GM23248 (cell line): ENCODE data around the gene ASAH2. TPM values are rescaled to one million over a fixed set of nuclear protein-coding genes. Genes with fewer than 3 reads are reported as not detected.
A peak's percentile ranks its signal among the peaks of the same experiment; 100 is the strongest.
"Not testable (repeated sequence)": the region's sequence is repeated elsewhere in the genome, so short reads cannot be mapped to it uniquely, and the experiment has no call there.

Experiments
- DNase-seq: peaks from one replicate; pipeline ENCODE4 v3.0.0-alpha.2; 2015
- H2AFZ ChIP-seq: fragments of 200-600 bp; sonication (generic); 2 replicates; pipeline ENCODE4 v1.6.1; 2016; ENCODE audit warnings: antibody characterized with exemption
- H3F3A ChIP-seq: fragments of 200-600 bp; sonication (generic); 2 replicates; pipeline ENCODE4 v1.6.1; 2016; ENCODE audit warnings: mild to moderate bottlenecking, antibody characterized with exemption, mixed run types; ENCODE audit not compliant: insufficient read depth
- H3K27ac ChIP-seq: fragments of 200-600 bp; sonication (generic); 2 replicates; pipeline ENCODE4 v1.5.1; 2016; ENCODE audit warnings: mild to moderate bottlenecking
- H3K27me3 ChIP-seq: fragments of 200-600 bp; sonication (generic); replicated peaks from 2 replicates; pipeline ENCODE4 v1.6.1; 2016; ENCODE audit warnings: mild to moderate bottlenecking; ENCODE audit not compliant: insufficient read depth
- H3K36me3 ChIP-seq: fragments of 200-600 bp; sonication (generic); 2 replicates; pipeline ENCODE4 v1.6.1; 2016; ENCODE audit warnings: low read depth, mild to moderate bottlenecking
- H3K4me1 ChIP-seq: fragments of 200-600 bp; sonication (generic); 2 replicates; pipeline ENCODE4 v1.6.1; 2016; ENCODE audit warnings: mild to moderate bottlenecking; ENCODE audit not compliant: insufficient read depth
- H3K4me2 ChIP-seq: fragments of 200-600 bp; sonication (generic); one replicate; pipeline ENCODE4 v1.6.1; 2016; ENCODE audit warnings: mild to moderate bottlenecking; ENCODE audit not compliant: unreplicated experiment
- H3K4me3 ChIP-seq: fragments of 200-600 bp; sonication (generic); 2 replicates; pipeline ENCODE4 v1.5.1; 2016; ENCODE audit warnings: mild to moderate bottlenecking
- H3K79me2 ChIP-seq: fragments of 200-600 bp; sonication (generic); 2 replicates; pipeline ENCODE4 v1.6.1; 2016; ENCODE audit warnings: mild to moderate bottlenecking; ENCODE audit not compliant: insufficient read depth
- H3K9ac ChIP-seq: fragments of 200-600 bp; sonication (generic); 2 replicates; pipeline ENCODE4 v1.6.1; 2016; ENCODE audit warnings: mild to moderate bottlenecking
- H3K9me2 ChIP-seq: fragments of 200-600 bp; sonication (generic); 2 replicates; pipeline ENCODE4 v1.6.1; 2016; ENCODE audit warnings: mixed run types, mild to moderate bottlenecking, moderate library complexity; ENCODE audit not compliant: insufficient read depth
- H3K9me3 ChIP-seq: fragments of 200-600 bp; sonication (generic); one replicate; pipeline ENCODE4 v1.6.1; 2017; ENCODE audit warnings: low read depth
- H4K20me1 ChIP-seq: fragments of 200-600 bp; sonication (generic); 2 replicates; pipeline ENCODE4 v1.6.0; 2016; ENCODE audit not compliant: insufficient read depth
- EZH2 ChIP-seq: fragments of 200-600 bp; sonication (generic); IDR thresholded peaks from 2 replicates; pipeline ENCODE4 v1.6.1; 2018; ENCODE audit warnings: antibody characterized with exemption, mild to moderate bottlenecking; ENCODE audit not compliant: insufficient read depth, poor library complexity, severe bottlenecking
- EZH2phosphoT487 ChIP-seq: fragments of 200-600 bp; sonication (generic); IDR thresholded peaks from 2 replicates; pipeline ENCODE4 v1.6.1; 2018; ENCODE audit warnings: antibody characterized with exemption, moderate library complexity, mild to moderate bottlenecking, low read depth; ENCODE audit not compliant: insufficient read depth
- WGBS, 2 experiments: methylation state at CpG; one replicate each; pipeline ENCODE4 v1.1.6; 2015 to 2017; ENCODE audit warnings: low lambda C conversion rate in 2 of 2, low coverage in 1 of 2; ENCODE audit errors: missing lambda C conversion rate in 2 of 2; 5-methylcytosine and 5-hydroxymethylcytosine counted together
- in situ Hi-C: fragments of 300-500 bp; cut with MboI; formaldehyde crosslinking; loops from 2 replicates; pipeline ENCODE4 v1.15.0; 2020
- polyA plus RNA-seq: library from polyadenylated mRNA; unstranded; fragments of >200 nt; fragmentation: Nextera tagmentation; extraction: Ambion mirVana; gene quantifications from 2 replicates; pipeline ENCODE4 v1.2.1, GENCODE V29; 2016
- total RNA-seq: library from RNA; depleted of rRNA; stranded (reverse); fragments of >200 nt; shearing (Covaris generic); gene quantifications from 2 replicates; pipeline ENCODE4 v1.2.3, GENCODE V29; 2014

The ASAH2 gene
- total and polyA plus RNA-seq, 2 experiments from 2014 or later: 1.8 to 3.5 TPM

- H3K4me3 ChIP-seq: no peak overlapping the region
Observed at GRCh38 chr10:50248062-50248461, 3.3 kb downstream of the ASAH2 start.

GRCh38 chr10:50244201-50244600, 7.1 kb downstream of the ASAH2 start:
- in situ Hi-C loops: no loop called here
- H3K4me3 ChIP-seq: no peak overlapping the region
- no peak for DNase-seq
- H3F3A ChIP-seq: no peaks in the 10 kb centered on the region
- no peaks in the 10 kb centered on the region for H3K9me2 ChIP-seq
- H3K4me1 ChIP-seq: no peaks in the 10 kb centered on the region
- no peak overlapping the region for H3K9ac ChIP-seq
- no peaks in the 10 kb centered on the region for H3K9me3 ChIP-seq
- H3K36me3 ChIP-seq: no peaks in the 10 kb centered on the region
- H3K27me3 ChIP-seq: peaks cover 17% of the 10 kb centered on the region
- TF ChIP-seq EZH2phosphoT487 (no peak), EZH2 (no peak)
- no peaks in the 10 kb centered on the region for H4K20me1 ChIP-seq
- no peak overlapping the region for H2AFZ ChIP-seq
- H3K4me2 ChIP-seq: no peak overlapping the region
- H3K27ac ChIP-seq: no peak overlapping the region
- no peaks in the 10 kb centered on the region for H3K79me2 ChIP-seq

More at GRCh38 chr10:50248062-50248461, 3.3 kb downstream of the ASAH2 start:
- TF ChIP-seq EZH2 (no peak), EZH2phosphoT487 (no peak)
- Histone ChIP-seq H3K4me2 (no peak overlapping the region), H3K9me2 (no peaks in the 10 kb centered on the region), H2AFZ (no peak overlapping the region), H3K9ac (no peak overlapping the region), H3K27ac (no peak overlapping the region), H3K27me3 (peaks cover 29% of the 10 kb centered on the region), H3F3A (no peaks in the 10 kb centered on the region), H3K36me3 (no peaks in the 10 kb centered on the region), H3K9me3 (no peaks in the 10 kb centered on the region), H4K20me1 (no peaks in the 10 kb centered on the region), H3K79me2 (no peaks in the 10 kb centered on the region), H3K4me1 (no peaks in the 10 kb centered on the region)
- 12 to 22% methylated on average over 3 of the region's 3 CpGs for WGBS, 2 experiments
- no peak for DNase-seq
- in situ Hi-C loops: no loop called here

GRCh38 chr10:50242777-50243176, 8.5 kb downstream of the ASAH2 start:
- DNase-seq: peak; percentile 16
- H3K9me2 ChIP-seq: no peaks in the 10 kb centered on the region
- H3K36me3 ChIP-seq: no peaks in the 10 kb centered on the region
- no peak overlapping the region for H3K27ac ChIP-seq
- in situ Hi-C loops: no loop called here
- H3K27me3 ChIP-seq: peaks cover 16% of the 10 kb centered on the region
- no peak for TF ChIP-seq EZH2phosphoT487
- TF ChIP-seq EZH2: no peak
- WGBS, 2 experiments: 77 to 80% methylated on average over 4 of the region's 4 CpGs
- no peak overlapping the region for H3K9ac ChIP-seq
- H3K79me2 ChIP-seq: no peaks in the 10 kb centered on the region
- no peaks in the 10 kb centered on the region for H3K9me3 ChIP-seq
- no peaks in the 10 kb centered on the region for H4K20me1 ChIP-seq
- no peak overlapping the region for H3K4me3 ChIP-seq
- no peak overlapping the region for H2AFZ ChIP-seq
- H3F3A ChIP-seq: no peaks in the 10 kb centered on the region
- no peaks in the 10 kb centered on the region for H3K4me1 ChIP-seq
- no peak overlapping the region for H3K4me2 ChIP-seq

GRCh38 chr10:50241478-50241877, 9.8 kb downstream of the ASAH2 start:
- whole genome bisulfite sequencing, 2 experiments: 72 to 75% methylated on average over 1 of the region's 1 CpG
- H3K4me3 ChIP-seq, H3K9ac ChIP-seq, H3K9me3 ChIP-seq, in situ Hi-C loops, H3F3A ChIP-seq, H3K36me3 ChIP-seq, H2AFZ ChIP-seq, H4K20me1 ChIP-seq, H3K9me2 ChIP-seq, H3K4me2 ChIP-seq, H3K4me1 ChIP-seq, H3K27ac ChIP-seq, DNase-seq, H3K79me2 ChIP-seq: not testable (repeated sequence)
- peaks cover 16% of the 10 kb centered on the region for H3K27me3 ChIP-seq

DNA sequence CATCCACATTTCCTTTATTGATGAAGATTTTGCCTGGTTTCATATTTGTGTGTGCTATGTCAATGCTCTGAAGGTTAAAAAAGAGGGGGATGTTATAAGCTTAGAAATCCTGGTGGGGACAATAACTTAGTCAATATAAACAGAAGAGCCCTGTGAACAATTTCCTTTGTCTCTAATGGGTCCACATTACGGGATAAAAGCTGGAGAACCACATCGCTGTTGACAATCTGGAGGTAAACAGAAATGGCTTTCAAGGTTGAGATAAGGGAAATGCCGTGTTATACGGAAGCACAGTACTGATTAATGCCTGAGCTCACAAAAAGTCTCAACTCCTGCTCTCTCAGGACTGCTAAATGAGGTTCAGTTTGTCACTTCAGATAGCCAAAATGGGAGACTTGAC, 16.8 kb downstream of the ASAH2 start:
- H3K4me3 ChIP-seq: no peak overlapping the region
- no peaks in the 10 kb centered on the region for H3K36me3 ChIP-seq
- peaks cover 36% of the 10 kb centered on the region for H3K27me3 ChIP-seq
- TF ChIP-seq EZH2: no peak
- no peak for TF ChIP-seq EZH2phosphoT487
- no peaks in the 10 kb centered on the region for H3F3A ChIP-seq
- H3K9ac ChIP-seq: no peak overlapping the region
- H4K20me1 ChIP-seq: no peaks in the 10 kb centered on the region
- no peaks in the 10 kb centered on the region for H3K79me2 ChIP-seq
- no peak overlapping the region for H2AFZ ChIP-seq
- H3K27ac ChIP-seq: no peak overlapping the region
- WGBS, 2 experiments: 61 to 64% methylated on average over 4 of the region's 4 CpGs
- in situ Hi-C loops: no loop called here
- H3K9me2 ChIP-seq: no peaks in the 10 kb centered on the region
- no peak for DNase-seq
- H3K9me3 ChIP-seq: no peaks in the 10 kb centered on the region
- H3K4me2 ChIP-seq: no peak overlapping the region
- no peaks in the 10 kb centered on the region for H3K4me1 ChIP-seq
